ENCODE results near the gene MYOF.
"Not testable (repeated sequence)": the region's sequence is repeated elsewhere in the genome, so short reads cannot be mapped to it uniquely, and the experiment has no call there.

MYOF gene

GRCh38 chr10:93481637-93482144 is 443 bp downstream of the MYOF start:
- DNase-seq (ENCODE audit: low spot score), result no peak

GRCh38 chr10:93478873-93479272 is 3.3 kb downstream of the MYOF start:
- DNase-seq (ENCODE audit: low spot score), result no peak

DNA sequence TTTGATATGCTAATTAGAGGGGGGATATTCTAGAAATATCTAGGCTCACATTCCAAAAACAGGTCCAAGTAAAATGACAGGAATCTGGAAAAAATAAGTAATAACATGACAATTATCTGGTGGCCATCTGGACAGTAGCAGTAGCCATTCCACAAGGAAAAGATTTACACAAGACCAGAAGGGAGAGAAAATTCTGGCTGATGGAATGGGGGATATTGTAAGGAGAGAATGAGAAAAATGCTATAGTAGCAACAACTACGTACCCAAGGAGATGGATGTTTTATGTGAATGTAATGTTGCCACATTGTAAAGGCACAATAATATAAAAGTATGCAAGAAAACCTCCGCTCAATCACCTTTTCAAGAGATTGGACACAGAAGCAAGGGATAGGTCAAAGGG is 5.4 kb downstream of the MYOF start:
- no peak for DNase-seq (ENCODE audit: low spot score)

DNA sequence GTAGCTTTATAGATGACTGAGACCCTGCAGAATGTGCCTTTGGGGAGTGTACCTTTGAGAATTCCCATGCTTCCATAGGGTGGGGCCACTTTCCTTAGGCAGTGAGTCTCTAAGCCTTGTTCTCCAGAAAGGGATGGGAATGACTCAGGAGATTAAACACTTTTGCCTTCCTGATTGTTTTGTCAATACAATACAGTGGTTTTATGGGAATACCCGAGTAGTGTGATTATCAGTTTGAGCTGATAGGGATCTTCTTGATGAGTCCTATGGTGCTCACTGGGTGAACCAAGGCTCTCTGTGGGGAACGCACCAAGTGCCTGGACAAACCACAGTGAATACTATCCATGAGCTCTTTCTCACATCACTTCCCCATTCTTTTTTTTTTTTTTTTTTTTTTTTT is 6.3 kb downstream of the MYOF start:
- DNase-seq (ENCODE audit: low spot score), result no peak

DNA sequence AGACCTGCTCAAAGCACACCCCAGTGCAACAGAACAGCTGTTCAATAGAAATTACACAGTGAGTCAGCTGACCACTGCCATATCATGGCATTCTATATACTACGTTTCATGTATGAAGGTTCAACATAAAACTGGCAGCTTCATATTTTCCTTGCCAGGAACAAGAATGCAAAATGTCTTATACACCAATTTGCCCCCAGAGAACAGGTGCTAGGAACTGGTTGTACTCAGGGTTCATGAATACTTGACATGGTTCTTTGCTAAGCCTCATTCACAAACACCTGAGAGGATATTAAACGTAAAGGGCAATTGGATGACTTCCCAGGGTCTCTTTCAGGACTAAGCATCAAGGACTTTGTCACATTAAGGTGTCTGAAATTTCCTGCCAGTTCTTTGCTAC is 6.9 kb downstream of the MYOF start:
- DNase-seq (ENCODE audit: low spot score), result no peak

DNA sequence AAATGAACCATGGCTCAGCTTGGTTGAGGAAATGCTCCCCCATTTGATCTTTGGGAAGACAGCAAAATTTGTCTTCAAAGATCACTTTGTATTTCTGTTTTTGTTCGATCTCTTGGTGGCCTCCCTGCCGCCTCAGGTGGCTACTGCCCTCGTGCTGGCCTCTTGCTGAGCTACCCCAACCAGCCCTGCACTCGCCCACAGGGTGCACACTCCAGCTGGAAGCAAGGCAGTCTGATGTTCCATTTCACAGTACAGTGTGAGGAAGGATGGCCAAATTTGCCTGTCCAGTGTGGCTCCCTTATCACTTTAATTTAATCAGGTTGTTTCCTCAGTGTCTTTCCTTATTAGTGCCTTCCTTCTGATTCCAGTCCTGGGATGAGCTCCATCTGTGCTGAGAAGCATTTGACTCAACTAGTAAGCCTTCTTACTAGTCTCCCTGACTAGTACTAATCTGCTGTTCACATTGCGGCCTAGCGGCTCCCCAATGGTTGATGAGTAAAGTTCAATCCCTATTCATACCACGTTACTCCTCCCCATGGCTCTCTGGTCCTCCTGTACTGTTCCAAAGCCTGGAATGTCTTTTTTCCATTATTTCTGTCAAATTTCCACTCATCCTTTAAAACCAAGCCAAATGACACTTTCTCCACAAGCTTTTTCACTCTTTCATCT is 8.2 kb downstream of the MYOF start:
- DNase-seq (ENCODE audit: low spot score), result no peak

DNA sequence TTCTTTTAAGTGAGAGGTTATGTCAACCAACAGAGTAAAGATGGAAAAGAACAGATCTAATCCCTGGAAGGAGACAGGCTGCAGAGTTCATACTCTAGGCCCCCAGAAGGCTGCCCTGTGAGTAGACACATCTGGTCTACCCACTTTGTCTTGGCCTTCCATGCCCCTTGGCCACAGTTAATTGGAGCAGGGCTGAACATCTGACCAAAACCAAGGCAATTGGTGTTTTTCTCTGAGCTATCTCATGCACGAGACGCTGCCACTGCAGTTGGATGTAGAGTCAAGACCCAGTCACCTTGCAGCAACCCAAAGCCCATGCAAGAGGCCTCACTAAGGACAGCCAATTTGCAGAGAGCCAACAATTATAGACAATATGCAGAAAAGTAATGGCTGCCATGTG is 9.0 kb downstream of the MYOF start:
- DNase-seq (ENCODE audit: low spot score), result no peak

DNA sequence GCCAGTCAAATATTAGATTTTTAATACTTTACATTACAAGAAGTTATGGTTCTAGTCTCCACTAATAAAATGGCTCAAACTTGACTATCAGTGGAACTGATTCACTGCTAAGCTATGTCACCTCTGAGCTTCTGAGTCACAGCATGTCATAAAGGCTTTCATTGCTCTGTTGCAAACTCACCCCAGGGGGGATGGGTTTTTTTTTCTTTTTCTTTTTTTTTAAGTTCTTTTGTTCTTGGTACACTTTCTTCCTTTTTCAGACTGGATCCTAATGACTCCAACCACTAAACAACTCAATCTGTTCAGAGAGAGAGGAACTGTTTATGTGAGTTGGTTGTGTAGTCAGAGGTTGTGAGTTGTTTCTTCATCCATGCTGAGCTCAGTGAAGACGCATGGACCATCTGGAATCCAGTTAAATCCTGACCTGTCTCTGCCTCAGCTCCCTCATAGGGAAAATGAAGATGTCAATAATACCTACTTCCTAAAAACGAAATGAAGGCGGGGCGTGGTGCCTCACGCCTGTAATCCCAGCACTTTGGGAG is 11.0 kb downstream of the MYOF start:
- DNase-seq (ENCODE audit: low spot score), result no peak

- DNase-seq (ENCODE audit: low spot score), result no peak
These were observed 12.7 kb downstream of the MYOF start for GRCh38 chr10:93469454-93469853.

- DNase-seq (ENCODE audit: low spot score), result no peak
These were observed 13.5 kb downstream of the MYOF start for GRCh38 chr10:93468461-93469213.

DNA sequence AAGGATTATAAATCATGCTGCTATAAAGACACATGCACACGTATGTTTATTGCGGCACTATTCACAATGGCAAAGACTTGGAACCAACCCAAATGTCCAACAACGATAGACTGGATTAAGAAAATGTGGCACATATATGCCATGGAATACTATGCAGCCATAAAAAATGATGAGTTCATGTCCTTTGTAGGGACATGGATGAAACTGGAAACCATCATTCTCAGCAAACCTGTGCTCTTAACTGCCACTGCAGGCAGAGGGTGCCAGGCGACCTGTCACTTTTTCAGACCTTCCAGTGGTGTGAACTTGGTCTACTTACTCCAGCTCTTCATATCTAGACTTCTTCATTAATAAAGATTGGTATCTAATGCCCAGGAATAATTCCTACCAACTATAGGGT is 14.5 kb downstream of the MYOF start:
- DNase-seq (ENCODE audit: low spot score), result not testable (repeated sequence)

- no peak for DNase-seq (ENCODE audit: low spot score)
These were observed 16.1 kb downstream of the MYOF start for GRCh38 chr10:93465806-93466675.

- no peak for DNase-seq (ENCODE audit: low spot score)
These were observed 17.3 kb downstream of the MYOF start for GRCh38 chr10:93464776-93465388.

- no peak for DNase-seq (ENCODE audit: low spot score)
These were observed 18.2 kb downstream of the MYOF start for GRCh38 chr10:93463723-93464476.

DNA sequence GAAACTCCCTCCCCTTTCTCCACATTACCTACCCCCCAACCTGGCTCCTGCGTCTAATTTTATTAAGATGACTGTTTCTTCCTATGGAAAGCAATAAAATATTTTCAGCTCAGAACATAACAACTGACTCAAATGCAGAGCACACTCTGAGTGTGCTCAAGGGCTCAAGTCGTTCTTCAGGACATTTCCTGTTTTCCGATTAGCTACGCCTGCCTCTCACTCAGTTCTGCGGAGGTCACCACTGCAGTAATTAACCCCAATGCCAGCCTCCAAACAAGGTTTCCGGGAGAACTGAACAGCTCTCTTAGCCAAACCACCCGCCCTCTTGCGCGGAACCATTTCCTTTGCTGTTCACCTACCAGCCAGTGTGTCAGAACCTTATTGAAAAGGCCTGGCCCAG is 19.3 kb downstream of the MYOF start:
- no peak for DNase-seq (ENCODE audit: low spot score)

GRCh38 chr10:93462371-93462770 is 19.8 kb downstream of the MYOF start:
- no peak for DNase-seq (ENCODE audit: low spot score)

GRCh38 chr10:93461807-93462178 is 20.3 kb downstream of the MYOF start:
- DNase-seq (ENCODE audit: low spot score), result no peak

GRCh38 chr10:93461109-93461806 is 20.9 kb downstream of the MYOF start:
- DNase-seq (ENCODE audit: low spot score), result no peak

DNA sequence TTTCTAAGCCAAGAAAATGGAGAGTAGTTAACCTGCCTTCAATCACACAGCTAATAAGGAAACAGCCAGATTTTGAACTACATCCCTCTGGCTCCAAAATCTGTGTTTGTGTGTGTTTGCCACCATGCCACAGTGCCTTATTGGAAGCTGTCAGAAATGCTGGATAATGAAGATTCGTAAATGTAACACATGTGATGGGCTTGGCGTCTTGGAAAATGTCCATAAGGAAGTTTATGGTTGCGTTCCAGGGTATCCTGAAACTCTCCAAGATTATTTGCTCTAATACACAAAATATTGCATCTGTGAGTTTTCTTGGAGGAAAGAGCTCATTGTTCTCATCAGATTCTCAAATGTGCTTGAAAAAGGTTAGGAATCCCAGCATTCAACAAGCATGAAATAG is 22.7 kb downstream of the MYOF start:
- DNase-seq (ENCODE audit: low spot score), result no peak

DNA sequence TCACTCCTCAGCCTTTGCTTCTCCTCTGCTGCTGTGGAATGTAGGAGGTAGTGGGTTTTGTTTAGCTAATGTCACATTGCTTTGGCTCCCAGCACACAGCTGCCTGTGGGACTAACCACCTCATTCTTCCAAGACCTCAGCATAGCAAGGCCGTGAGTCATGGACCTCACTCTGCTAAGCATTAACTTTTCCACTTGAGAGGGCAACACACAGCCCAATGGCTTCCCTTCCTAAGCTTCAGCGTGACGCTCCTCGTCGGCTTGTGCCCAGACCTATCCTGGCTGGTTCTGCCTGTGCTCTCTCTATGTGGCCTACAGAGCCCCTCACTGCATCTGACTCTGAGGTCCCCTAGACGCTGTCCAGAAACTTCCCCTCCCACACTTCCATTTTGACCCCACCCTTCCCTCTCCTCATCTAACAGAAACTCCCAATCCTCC is 23.3 kb downstream of the MYOF start:
- no peak for DNase-seq (ENCODE audit: low spot score)

GRCh38 chr10:93457511-93457910 is 24.6 kb downstream of the MYOF start:
- DNase-seq (ENCODE audit: low spot score), result no peak

Data from pons (tissue), 1 donor.